HepG2 (cell line): Measurements from ENCODE around the gene TMEM107. TPM values are rescaled to one million over a fixed set of nuclear protein-coding genes. Genes with fewer than 3 reads are reported as not detected.
A peak's percentile ranks its signal among the peaks of the same experiment; 100 is the strongest.

Experiments used
- FIP1L1 ChIP-seq: fragments of 200-400 bp; formaldehyde crosslinking; IDR thresholded peaks from 2 replicates; pipeline ENCODE4 v1.6.1; 2018; ENCODE audit warnings: low read depth, mild to moderate bottlenecking, low read length, moderate library complexity, borderline replicate concordance; ENCODE audit not compliant: insufficient read depth
- FOXK2 ChIP-seq: fragments of 450-650 bp; IDR thresholded peaks from 2 replicates; pipeline ENCODE4 v1.6.1; 2016
- HINFP ChIP-seq: sonication (generic); formaldehyde crosslinking; IDR thresholded peaks from 2 replicates; pipeline ENCODE4 v1.4.0; 2020; ENCODE audit warnings: low read depth, mild to moderate bottlenecking, missing genetic modification reagents
- HMG20B ChIP-seq: conservative IDR thresholded peaks from 2 replicates; pipeline ENCODE4 v1.6.1; 2016; ENCODE audit warnings: missing genetic modification reagents, missing compliant biosample characterization
- IRX3 ChIP-seq: sonication (generic); formaldehyde crosslinking; IDR thresholded peaks from 2 replicates; pipeline ENCODE4 v1.8.1; 2023; ENCODE audit warnings: mild to moderate bottlenecking, low read depth, missing genetic modification reagents, borderline replicate concordance
- KAT7 ChIP-seq: IDR thresholded peaks from 2 replicates; pipeline ENCODE4 v1.6.1; 2018; ENCODE audit warnings: borderline replicate concordance, missing compliant biosample characterization
- MIXL1 ChIP-seq: IDR thresholded peaks from 2 replicates; pipeline ENCODE4 v1.6.1; 2016
- SIN3B ChIP-seq: fragments of 150-350 bp; IDR thresholded peaks from 2 replicates; pipeline ENCODE4 v1.6.1; 2014; ENCODE audit warnings: low read length
- SP1 ChIP-seq, 2 experiments: fragments of 450-650 bp in 1 of 2; sonication (generic) in 1 of 2; formaldehyde crosslinking in 1 of 2; IDR thresholded peaks; 2 replicates each; pipeline versions ENCODE4 v1.4.0 to v1.6.1; 2016 to 2020; ENCODE audit warnings: missing genetic modification reagents in 1 of 2
- TBX3 ChIP-seq: fragments of 450-650 bp; IDR thresholded peaks from 2 replicates; pipeline ENCODE4 v1.6.1; 2017; ENCODE audit warnings: antibody characterized with exemption, mild to moderate bottlenecking, inconsistent platforms, borderline replicate concordance
- ZC3H4 ChIP-seq: sonication (generic); formaldehyde crosslinking; IDR thresholded peaks from 2 replicates; pipeline ENCODE4 v1.4.0; 2020; ENCODE audit warnings: missing genetic modification reagents, borderline replicate concordance
- ZFP36L2 ChIP-seq: sonication (generic); formaldehyde crosslinking; IDR thresholded peaks from 2 replicates; pipeline ENCODE4 v1.4.0; 2020; ENCODE audit warnings: missing genetic modification reagents
- ZNF224 ChIP-seq: sonication (generic); formaldehyde crosslinking; IDR thresholded peaks from 2 replicates; pipeline ENCODE4 v1.5.0; 2020; ENCODE audit warnings: mild to moderate bottlenecking, missing genetic modification reagents
- ZNF235 ChIP-seq: sonication (generic); formaldehyde crosslinking; IDR thresholded peaks from 2 replicates; pipeline ENCODE4 v1.8.1; 2023; ENCODE audit warnings: mild to moderate bottlenecking, missing genetic modification reagents, borderline replicate concordance
- ZNF451 ChIP-seq: sonication (generic); formaldehyde crosslinking; IDR thresholded peaks from 2 replicates; pipeline ENCODE4 v1.5.0; 2020; ENCODE audit warnings: mild to moderate bottlenecking, missing genetic modification reagents
- ZNF616 ChIP-seq: sonication (generic); formaldehyde crosslinking; IDR thresholded peaks from 2 replicates; pipeline ENCODE4 v1.5.0; 2020; ENCODE audit warnings: low read depth, mild to moderate bottlenecking, missing genetic modification reagents
- ZNF619 ChIP-seq: sonication (generic); formaldehyde crosslinking; IDR thresholded peaks from 2 replicates; pipeline ENCODE4 v1.4.0; 2020; ENCODE audit warnings: mild to moderate bottlenecking, missing genetic modification reagents
- ZNF646 ChIP-seq: sonication (generic); formaldehyde crosslinking; IDR thresholded peaks from 2 replicates; pipeline ENCODE4 v1.9.0; 2021; ENCODE audit warnings: mild to moderate bottlenecking, missing genetic modification reagents
- polyA plus RNA-seq, 8 experiments: library from polyadenylated mRNA; depleted of rRNA in 3 of 8; stranded (reverse) in 7 of 8; unstranded in 1 of 8; fragments of >200 nt; fragmentation: Illumina TruSeq in 4 of 8; extraction: Trizol in 4 of 8; gene quantifications; 2 replicates each; pipeline versions ENCODE4 v1.2.1 to v1.2.3, GENCODE V29; 2011 to 2016; ENCODE audit warnings: low read depth in 4 of 8, missing spikeins in 1 of 8, mixed read lengths in 1 of 8; ENCODE audit not compliant: insufficient read depth in 1 of 8
- total RNA-seq, 5 experiments: library from RNA; depleted of rRNA; stranded (reverse); fragments of >200 nt; fragmentation: Illumina TruSeq; extraction: Trizol; gene quantifications; 2 replicates each; pipeline ENCODE4 v1.2.3, GENCODE V29; 2016; ENCODE audit warnings: low read depth in 1 of 5
- TF ChIP-seq, protein P1 (sequence below): sonication (generic); formaldehyde crosslinking; IDR thresholded peaks from 2 replicates; pipeline ENCODE4 v1.4.0; 2020; ENCODE audit warnings: low read depth, mild to moderate bottlenecking, missing genetic modification reagents
- TF ChIP-seq, protein P2 (sequence below): sonication (generic); formaldehyde crosslinking; IDR thresholded peaks from 2 replicates; pipeline ENCODE4 v1.4.0; 2020; ENCODE audit warnings: missing genetic modification reagents
- TF ChIP-seq, protein P3 (sequence below): IDR thresholded peaks from 2 replicates; pipeline ENCODE4 v1.6.1; 2016; ENCODE audit warnings: low read depth, borderline replicate concordance

Gene TMEM107
- total and polyA plus RNA-seq, 2 of the 13 experiments (the other 11 are each of a cell fraction or from before 2014, with no cell fraction given), result 7.2 to 15.3 TPM

- TF ChIP-seq ZC3H4, result no peak
- no peak for TF ChIP-seq MIXL1 (CRISPR knock-in tag)
- no peak for TF ChIP-seq HINFP (CRISPR knock-in tag)
- TF ChIP-seq TBX3, result peak; percentile 98
- no peak for TF ChIP-seq FIP1L1
- TF ChIP-seq, protein P1, sequence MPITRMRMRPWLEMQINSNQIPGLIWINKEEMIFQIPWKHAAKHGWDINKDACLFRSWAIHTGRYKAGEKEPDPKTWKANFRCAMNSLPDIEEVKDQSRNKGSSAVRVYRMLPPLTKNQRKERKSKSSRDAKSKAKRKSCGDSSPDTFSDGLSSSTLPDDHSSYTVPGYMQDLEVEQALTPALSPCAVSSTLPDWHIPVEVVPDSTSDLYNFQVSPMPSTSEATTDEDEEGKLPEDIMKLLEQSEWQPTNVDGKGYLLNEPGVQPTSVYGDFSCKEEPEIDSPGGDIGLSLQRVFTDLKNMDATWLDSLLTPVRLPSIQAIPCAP, result no peak
- no peak for TF ChIP-seq IRX3 (CRISPR knock-in tag)
- TF ChIP-seq, protein P2, sequence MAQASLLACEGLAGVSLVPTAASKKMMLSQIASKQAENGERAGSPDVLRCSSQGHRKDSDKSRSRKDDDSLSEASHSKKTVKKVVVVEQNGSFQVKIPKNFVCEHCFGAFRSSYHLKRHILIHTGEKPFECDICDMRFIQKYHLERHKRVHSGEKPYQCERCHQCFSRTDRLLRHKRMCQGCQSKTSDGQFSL (CRISPR knock-in tag), result no peak
- TF ChIP-seq SP1 (IDR thresholded peaks at IDR 0.05), result no peak
- TF ChIP-seq SP1 (CRISPR knock-in tag; IDR thresholded peaks at IDR 0.05), result peak; percentile 94
- no peak for TF ChIP-seq ZNF235
- no peak for TF ChIP-seq ZNF646 (CRISPR knock-in tag)
- no peak for TF ChIP-seq ZNF619 (CRISPR knock-in tag)
- TF ChIP-seq KAT7, result no peak
- TF ChIP-seq ZNF451 (CRISPR knock-in tag), result no peak
- TF ChIP-seq, protein P3, sequence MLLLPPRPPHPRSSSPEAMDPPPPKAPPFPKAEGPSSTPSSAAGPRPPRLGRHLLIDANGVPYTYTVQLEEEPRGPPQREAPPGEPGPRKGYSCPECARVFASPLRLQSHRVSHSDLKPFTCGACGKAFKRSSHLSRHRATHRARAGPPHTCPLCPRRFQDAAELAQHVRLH (CRISPR knock-in tag), result no peak
- no peak for TF ChIP-seq SIN3B
- TF ChIP-seq ZFP36L2 (CRISPR knock-in tag), result no peak
- TF ChIP-seq ZNF224 (CRISPR knock-in tag), result 0 out of 2 replicates have a peak, but pooled peaks have one; percentile 41
- TF ChIP-seq HMG20B (CRISPR knock-in tag), result no peak
- TF ChIP-seq ZNF616 (CRISPR knock-in tag), result no peak
- TF ChIP-seq FOXK2, result peak; percentile 72
Measured at GRCh38 chr17:8156246-8156992, 19.8 kb downstream of the TMEM107 start (continued).
